Measurements from ENCODE around the gene POLR1E.

The POLR1E gene, protein sequence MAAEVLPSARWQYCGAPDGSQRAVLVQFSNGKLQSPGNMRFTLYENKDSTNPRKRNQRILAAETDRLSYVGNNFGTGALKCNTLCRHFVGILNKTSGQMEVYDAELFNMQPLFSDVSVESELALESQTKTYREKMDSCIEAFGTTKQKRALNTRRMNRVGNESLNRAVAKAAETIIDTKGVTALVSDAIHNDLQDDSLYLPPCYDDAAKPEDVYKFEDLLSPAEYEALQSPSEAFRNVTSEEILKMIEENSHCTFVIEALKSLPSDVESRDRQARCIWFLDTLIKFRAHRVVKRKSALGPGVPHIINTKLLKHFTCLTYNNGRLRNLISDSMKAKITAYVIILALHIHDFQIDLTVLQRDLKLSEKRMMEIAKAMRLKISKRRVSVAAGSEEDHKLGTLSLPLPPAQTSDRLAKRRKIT
- long read RNA-seq, transcript POLR1E-201 (11 exons, 2,229 nt) = minor isoform, 9 of 430 reads
- long read RNA-seq, transcript POLR1E-202 (12 exons, 1,868 nt) = major isoform, 401 of 430 reads
- long read RNA-seq, partial matches to known transcripts = 6 of 430 reads
- long read RNA-seq, other reads (novel, unspliced or antisense) = 14 of 430 reads

DNA sequence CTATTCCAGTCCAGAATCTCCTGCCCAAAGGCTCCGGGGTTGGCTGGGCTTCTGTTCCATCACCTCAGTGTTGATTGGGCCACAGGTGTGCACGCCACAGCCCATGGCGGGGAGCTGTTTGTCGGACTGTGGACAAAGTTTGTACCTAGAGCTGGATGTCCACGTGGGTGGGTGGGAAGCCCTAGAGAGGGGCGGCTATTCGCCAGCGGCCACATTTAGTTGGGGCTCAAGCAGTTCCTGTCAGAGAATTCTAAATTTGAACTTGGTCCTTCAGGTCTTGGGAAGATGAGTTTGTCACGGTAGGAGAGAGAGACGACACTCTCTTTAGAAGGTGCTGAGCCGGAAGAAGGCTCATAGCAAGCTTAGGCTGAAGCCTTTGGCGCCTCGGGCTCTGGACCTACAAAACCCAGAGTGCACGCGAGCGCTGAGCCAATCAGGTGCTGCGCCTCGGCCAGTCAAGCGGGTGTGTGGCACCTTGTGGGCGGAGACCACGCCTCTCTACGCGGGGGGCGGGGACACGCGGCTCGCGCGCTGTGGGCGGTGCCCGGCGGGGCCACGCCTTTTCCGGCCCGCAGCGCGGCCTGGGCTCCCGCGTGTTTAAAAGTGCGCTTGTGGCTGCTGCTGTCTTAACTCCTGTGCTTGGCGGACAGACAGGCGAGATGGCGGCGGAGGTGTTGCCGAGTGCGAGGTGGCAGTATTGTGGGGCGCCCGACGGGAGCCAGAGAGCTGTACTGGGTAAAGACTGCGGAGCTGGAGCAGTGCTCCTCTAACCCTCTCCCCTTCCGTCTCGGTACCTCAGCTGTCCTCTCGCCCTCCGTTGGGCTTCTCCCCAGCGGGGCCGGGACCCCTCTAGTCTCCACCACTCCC lies at the start of gene POLR1E:
Gene POLR1E, plus strand, starts transcription at position 560 of the 867 bp plus-strand sequence. Its CDS starts 100 bp downstream, at position 660.
- TF ChIP-seq POLR2AphosphoS5 (IDR thresholded peaks at IDR 0.05; ENCODE audit: low read depth) = peak; percentile 95
- TF ChIP-seq, protein P1, sequence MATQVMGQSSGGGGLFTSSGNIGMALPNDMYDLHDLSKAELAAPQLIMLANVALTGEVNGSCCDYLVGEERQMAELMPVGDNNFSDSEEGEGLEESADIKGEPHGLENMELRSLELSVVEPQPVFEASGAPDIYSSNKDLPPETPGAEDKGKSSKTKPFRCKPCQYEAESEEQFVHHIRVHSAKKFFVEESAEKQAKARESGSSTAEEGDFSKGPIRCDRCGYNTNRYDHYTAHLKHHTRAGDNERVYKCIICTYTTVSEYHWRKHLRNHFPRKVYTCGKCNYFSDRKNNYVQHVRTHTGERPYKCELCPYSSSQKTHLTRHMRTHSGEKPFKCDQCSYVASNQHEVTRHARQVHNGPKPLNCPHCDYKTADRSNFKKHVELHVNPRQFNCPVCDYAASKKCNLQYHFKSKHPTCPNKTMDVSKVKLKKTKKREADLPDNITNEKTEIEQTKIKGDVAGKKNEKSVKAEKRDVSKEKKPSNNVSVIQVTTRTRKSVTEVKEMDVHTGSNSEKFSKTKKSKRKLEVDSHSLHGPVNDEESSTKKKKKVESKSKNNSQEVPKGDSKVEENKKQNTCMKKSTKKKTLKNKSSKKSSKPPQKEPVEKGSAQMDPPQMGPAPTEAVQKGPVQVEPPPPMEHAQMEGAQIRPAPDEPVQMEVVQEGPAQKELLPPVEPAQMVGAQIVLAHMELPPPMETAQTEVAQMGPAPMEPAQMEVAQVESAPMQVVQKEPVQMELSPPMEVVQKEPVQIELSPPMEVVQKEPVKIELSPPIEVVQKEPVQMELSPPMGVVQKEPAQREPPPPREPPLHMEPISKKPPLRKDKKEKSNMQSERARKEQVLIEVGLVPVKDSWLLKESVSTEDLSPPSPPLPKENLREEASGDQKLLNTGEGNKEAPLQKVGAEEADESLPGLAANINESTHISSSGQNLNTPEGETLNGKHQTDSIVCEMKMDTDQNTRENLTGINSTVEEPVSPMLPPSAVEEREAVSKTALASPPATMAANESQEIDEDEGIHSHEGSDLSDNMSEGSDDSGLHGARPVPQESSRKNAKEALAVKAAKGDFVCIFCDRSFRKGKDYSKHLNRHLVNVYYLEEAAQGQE (IDR thresholded peaks at IDR 0.05; ENCODE audit: insufficient replicate concordance, low read depth) = no peak
- DNase-seq (ENCODE audit: low read depth in 1 of 2, low spot score in 1 of 2) = peak; percentile 90 to 95
- Histone ChIP-seq H3K27ac (replicated peaks) (peak within 1 kb of the TSS; percentile 74), H3K4me3 (replicated peaks; ENCODE audit: insufficient read depth, low read length) (peak within 1 kb of the TSS; percentile 98), H3K27me3 (ENCODE audit: insufficient read depth, poor library complexity, severe bottlenecking) (no peaks in the 10 kb centered on the region)

DNA sequence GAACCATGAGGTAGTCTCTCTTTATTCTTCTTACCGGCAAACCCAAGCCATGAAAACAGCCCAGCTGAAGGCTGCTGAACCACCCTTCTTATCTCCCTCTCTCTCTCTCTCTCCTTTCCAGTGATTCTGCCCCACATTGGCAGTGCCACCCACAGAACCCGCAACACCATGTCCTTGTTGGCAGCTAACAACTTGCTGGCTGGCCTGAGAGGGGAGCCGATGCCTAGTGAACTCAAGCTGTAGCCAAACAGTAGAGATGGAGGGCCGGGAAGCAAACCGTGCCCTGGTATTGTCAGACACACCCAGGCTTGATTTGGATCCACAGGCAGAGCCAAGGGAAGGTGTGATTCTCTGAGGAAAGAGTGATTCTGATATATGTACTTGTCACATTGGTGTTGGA lies 49.2 kb upstream of the POLR1E start:
- no peak for DNase-seq (ENCODE audit: low read depth in 1 of 2, low spot score in 1 of 2)
- Histone ChIP-seq H3K4me3 (replicated peaks; ENCODE audit: insufficient read depth, low read length) (no peak overlapping the region), H3K27ac (replicated peaks) (no peak overlapping the region), H3K27me3 (ENCODE audit: insufficient read depth, poor library complexity, severe bottlenecking) (no peaks in the 10 kb centered on the region)
- TF ChIP-seq, protein P1 (IDR thresholded peaks at IDR 0.05; ENCODE audit: insufficient replicate concordance, low read depth) = no peak
- no peak for TF ChIP-seq POLR2AphosphoS5 (IDR thresholded peaks at IDR 0.05; ENCODE audit: low read depth)
- TF ChIP-seq, protein P2, sequence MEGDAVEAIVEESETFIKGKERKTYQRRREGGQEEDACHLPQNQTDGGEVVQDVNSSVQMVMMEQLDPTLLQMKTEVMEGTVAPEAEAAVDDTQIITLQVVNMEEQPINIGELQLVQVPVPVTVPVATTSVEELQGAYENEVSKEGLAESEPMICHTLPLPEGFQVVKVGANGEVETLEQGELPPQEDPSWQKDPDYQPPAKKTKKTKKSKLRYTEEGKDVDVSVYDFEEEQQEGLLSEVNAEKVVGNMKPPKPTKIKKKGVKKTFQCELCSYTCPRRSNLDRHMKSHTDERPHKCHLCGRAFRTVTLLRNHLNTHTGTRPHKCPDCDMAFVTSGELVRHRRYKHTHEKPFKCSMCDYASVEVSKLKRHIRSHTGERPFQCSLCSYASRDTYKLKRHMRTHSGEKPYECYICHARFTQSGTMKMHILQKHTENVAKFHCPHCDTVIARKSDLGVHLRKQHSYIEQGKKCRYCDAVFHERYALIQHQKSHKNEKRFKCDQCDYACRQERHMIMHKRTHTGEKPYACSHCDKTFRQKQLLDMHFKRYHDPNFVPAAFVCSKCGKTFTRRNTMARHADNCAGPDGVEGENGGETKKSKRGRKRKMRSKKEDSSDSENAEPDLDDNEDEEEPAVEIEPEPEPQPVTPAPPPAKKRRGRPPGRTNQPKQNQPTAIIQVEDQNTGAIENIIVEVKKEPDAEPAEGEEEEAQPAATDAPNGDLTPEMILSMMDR (IDR thresholded peaks at IDR 0.05; ENCODE audit: insufficient read depth, low read length) = no peak
- no peak for TF ChIP-seq GABPA (IDR thresholded peaks at IDR 0.05; ENCODE audit: low read depth)
- no peak for TF ChIP-seq SPI1 (IDR thresholded peaks at IDR 0.05; ENCODE audit: borderline replicate concordance, low read depth)

DNA sequence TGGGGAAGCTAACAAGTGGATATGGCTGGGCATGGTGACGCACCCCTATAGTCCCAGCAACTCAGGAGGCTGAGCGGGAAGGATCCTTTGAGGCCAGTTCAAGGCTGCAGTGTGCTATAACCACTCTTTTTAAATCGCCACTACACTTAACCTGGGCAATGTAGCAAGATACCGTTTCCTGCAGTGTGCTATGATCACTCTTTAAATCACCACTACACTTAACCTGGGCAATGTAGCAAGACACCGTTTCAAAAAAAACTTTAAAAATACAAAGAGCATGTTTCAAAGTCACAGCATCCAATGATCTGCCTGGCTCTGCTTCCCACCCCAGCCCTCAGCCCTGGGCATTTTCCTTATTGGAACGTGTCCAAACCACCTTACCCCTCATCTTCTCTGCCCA lies 48.7 kb upstream of the POLR1E start:
- DNase-seq (ENCODE audit: low read depth in 1 of 2, low spot score in 1 of 2) = no peak
- TF ChIP-seq, protein P2 (IDR thresholded peaks at IDR 0.05; ENCODE audit: insufficient read depth, low read length) = no peak
- TF ChIP-seq POLR2AphosphoS5 (IDR thresholded peaks at IDR 0.05; ENCODE audit: low read depth) (no peak), SPI1 (IDR thresholded peaks at IDR 0.05; ENCODE audit: borderline replicate concordance, low read depth) (no peak), GABPA (IDR thresholded peaks at IDR 0.05; ENCODE audit: low read depth) (no peak)
- TF ChIP-seq, protein P1 (IDR thresholded peaks at IDR 0.05; ENCODE audit: insufficient replicate concordance, low read depth) = no peak
- no peaks in the 10 kb centered on the region for H3K27me3 ChIP-seq (ENCODE audit: insufficient read depth, poor library complexity, severe bottlenecking)
- no peak overlapping the region for H3K4me3 ChIP-seq (replicated peaks; ENCODE audit: insufficient read depth, low read length)
- H3K27ac ChIP-seq (replicated peaks) = no peak overlapping the region

Data from HL-60 (cell line).